Measurements from ENCODE around the gene GRIK4.
"Not testable (repeated sequence)": the region's sequence is repeated elsewhere in the genome, so short reads cannot be mapped to it uniquely, and the experiment has no call there.

GRIK4 gene

DNA sequence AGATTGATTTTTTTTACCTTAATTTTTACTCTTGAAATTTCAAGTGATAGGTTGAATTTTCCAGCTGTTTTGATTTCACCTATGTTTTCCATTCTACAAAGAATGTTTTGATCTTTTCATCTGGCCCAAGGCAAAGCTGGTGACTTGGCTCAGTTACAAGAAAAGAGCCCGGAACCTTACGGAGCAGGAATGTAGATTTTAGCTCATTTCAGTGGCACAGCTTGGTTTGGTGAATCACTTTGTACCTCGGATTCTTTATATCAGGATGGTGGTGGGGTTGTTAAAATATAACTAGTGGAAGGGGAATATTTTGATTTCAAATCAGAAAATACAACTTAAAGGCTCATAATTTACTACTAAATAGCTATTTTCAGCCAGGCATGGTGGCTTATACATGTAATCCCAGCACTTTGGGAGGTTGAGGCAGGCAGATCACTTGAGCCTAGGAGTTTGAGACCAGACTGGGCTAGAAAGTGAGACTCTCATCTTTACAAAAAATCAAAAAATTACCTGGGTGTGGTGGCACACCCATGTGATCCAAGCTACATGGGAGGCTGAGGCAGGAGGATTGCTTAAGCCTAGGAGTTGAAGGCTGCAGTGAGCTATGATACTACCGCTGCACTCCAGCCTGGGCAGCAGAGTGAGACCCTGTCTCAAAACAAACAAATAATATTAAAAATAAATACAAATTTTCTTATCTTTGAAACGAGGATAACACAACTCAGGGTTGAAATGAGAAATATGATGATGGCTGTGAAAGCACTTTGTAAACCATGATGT is 9.4 kb upstream of the GRIK4 start:
- peaks cover 23% of the 10 kb centered on the region for H3K27me3 ChIP-seq (ENCODE audit: insufficient read depth, poor library complexity, severe bottlenecking)
- TF ChIP-seq POLR2AphosphoS5 (IDR thresholded peaks at IDR 0.05; ENCODE audit: low read depth), result no peak
- no peak for TF ChIP-seq CTCF (IDR thresholded peaks at IDR 0.05; ENCODE audit: insufficient read depth, low read length)
- no peak for TF ChIP-seq GABPA (IDR thresholded peaks at IDR 0.05; ENCODE audit: low read depth)
- no peak for TF ChIP-seq SPI1 (IDR thresholded peaks at IDR 0.05; ENCODE audit: borderline replicate concordance, low read depth)
- TF ChIP-seq, protein P1, sequence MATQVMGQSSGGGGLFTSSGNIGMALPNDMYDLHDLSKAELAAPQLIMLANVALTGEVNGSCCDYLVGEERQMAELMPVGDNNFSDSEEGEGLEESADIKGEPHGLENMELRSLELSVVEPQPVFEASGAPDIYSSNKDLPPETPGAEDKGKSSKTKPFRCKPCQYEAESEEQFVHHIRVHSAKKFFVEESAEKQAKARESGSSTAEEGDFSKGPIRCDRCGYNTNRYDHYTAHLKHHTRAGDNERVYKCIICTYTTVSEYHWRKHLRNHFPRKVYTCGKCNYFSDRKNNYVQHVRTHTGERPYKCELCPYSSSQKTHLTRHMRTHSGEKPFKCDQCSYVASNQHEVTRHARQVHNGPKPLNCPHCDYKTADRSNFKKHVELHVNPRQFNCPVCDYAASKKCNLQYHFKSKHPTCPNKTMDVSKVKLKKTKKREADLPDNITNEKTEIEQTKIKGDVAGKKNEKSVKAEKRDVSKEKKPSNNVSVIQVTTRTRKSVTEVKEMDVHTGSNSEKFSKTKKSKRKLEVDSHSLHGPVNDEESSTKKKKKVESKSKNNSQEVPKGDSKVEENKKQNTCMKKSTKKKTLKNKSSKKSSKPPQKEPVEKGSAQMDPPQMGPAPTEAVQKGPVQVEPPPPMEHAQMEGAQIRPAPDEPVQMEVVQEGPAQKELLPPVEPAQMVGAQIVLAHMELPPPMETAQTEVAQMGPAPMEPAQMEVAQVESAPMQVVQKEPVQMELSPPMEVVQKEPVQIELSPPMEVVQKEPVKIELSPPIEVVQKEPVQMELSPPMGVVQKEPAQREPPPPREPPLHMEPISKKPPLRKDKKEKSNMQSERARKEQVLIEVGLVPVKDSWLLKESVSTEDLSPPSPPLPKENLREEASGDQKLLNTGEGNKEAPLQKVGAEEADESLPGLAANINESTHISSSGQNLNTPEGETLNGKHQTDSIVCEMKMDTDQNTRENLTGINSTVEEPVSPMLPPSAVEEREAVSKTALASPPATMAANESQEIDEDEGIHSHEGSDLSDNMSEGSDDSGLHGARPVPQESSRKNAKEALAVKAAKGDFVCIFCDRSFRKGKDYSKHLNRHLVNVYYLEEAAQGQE (IDR thresholded peaks at IDR 0.05; ENCODE audit: insufficient replicate concordance, low read depth), result no peak
- no peak overlapping the region for H3K27ac ChIP-seq (replicated peaks)
- H3K4me3 ChIP-seq (replicated peaks; ENCODE audit: insufficient read depth, low read length), result no peak overlapping the region
- DNase-seq (ENCODE audit: low read depth in 1 of 2, low spot score in 1 of 2), result no peak

- not testable (repeated sequence) for H3K27ac ChIP-seq (replicated peaks); H3K4me3 ChIP-seq (replicated peaks; ENCODE audit: insufficient read depth, low read length); DNase-seq (ENCODE audit: low read depth in 1 of 2, low spot score in 1 of 2)
- peaks cover 19% of the 10 kb centered on the region for H3K27me3 ChIP-seq (ENCODE audit: insufficient read depth, poor library complexity, severe bottlenecking)
These were observed 8.0 kb upstream of the GRIK4 start for GRCh38 chr11:120503529-120503928.

- DNase-seq (ENCODE audit: low read depth in 1 of 2, low spot score in 1 of 2), result no peak
- peaks cover 22% of the 10 kb centered on the region for H3K27me3 ChIP-seq (ENCODE audit: insufficient read depth, poor library complexity, severe bottlenecking)
- no peak overlapping the region for H3K27ac ChIP-seq (replicated peaks)
- no peak overlapping the region for H3K4me3 ChIP-seq (replicated peaks; ENCODE audit: insufficient read depth, low read length)
- no peak for TF ChIP-seq POLR2AphosphoS5 (IDR thresholded peaks at IDR 0.05; ENCODE audit: low read depth)
These were observed 5.6 kb upstream of the GRIK4 start for GRCh38 chr11:120505801-120506425.

DNA sequence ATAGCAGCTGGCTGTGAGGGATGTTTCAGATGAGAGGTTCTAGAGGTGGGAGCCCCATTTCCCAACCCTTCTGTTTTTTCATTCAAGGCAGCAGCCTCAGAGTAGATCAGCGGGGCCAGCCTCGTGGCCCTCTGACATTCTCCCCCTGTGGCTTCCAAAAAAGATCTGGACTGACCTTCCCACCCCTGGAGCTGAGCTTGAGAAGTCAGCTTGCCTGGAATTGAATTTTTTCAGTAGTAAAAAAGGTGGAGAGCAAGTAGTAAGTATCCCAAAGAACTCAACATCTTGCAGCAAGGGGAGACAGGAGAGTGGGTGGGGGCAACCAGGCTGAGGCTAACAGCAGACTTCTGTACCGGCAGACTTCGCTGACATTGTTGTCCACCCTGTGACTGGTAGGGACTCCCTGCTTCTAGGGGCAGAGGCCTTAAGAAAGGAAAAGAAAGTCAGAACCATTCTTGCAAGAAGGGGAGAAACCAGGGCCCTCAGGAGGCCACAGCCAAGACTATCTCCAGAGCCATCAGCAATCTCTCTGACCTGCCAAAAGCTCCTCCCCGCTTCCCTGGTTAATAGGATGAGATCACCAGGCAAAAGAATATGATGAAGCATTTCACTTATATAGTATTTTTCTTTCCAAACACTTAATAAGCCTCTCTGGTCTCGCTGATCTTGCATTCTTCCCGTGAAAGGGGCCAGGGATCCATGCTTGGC is 2.0 kb upstream of the GRIK4 start:
- no peak for DNase-seq (ENCODE audit: low read depth in 1 of 2, low spot score in 1 of 2)
- Histone ChIP-seq H3K4me3 (replicated peaks; ENCODE audit: insufficient read depth, low read length) (no peak overlapping the region), H3K27ac (replicated peaks) (no peak overlapping the region), H3K27me3 (ENCODE audit: insufficient read depth, poor library complexity, severe bottlenecking) (peaks cover 21% of the 10 kb centered on the region)
- TF ChIP-seq GABPA (IDR thresholded peaks at IDR 0.05; ENCODE audit: low read depth), result no peak
- TF ChIP-seq, protein P1 (IDR thresholded peaks at IDR 0.05; ENCODE audit: insufficient replicate concordance, low read depth), result no peak
- TF ChIP-seq SPI1 (IDR thresholded peaks at IDR 0.05; ENCODE audit: borderline replicate concordance, low read depth), result no peak
- TF ChIP-seq CTCF (IDR thresholded peaks at IDR 0.05; ENCODE audit: insufficient read depth, low read length), result no peak
- TF ChIP-seq POLR2AphosphoS5 (IDR thresholded peaks at IDR 0.05; ENCODE audit: low read depth), result no peak
